HCT116 (cell line): ENCODE data around the gene SAMHD1. TPM values are rescaled to one million over a fixed set of nuclear protein-coding genes. Genes with fewer than 3 reads are reported as not detected.

Source experiments
- ATAC-seq: fragments of 200-7000 bp; cut with Tn5 transposase; 2 replicates; pipeline ENCODE4 v1.9.1; 2020; ENCODE audit warnings: mild to moderate bottlenecking, moderate library complexity
- BruUV-seq: library from RNA; stranded (reverse); fragments of 400-500 nt; replicated peaks from 2 replicates; lab custom pipeline; 2021; lab: Mats Ljungman, UMichigan
- CTCF ChIA-PET: fragments of 300-600 bp; sonication (Branson Sonifier 250); formaldehyde crosslinking; loops from one replicate; lab custom pipeline; 2021; ENCODE audit warnings: antibody characterized with exemption; lab: Charles Lee
- POLR2A ChIA-PET: fragments of 300-600, 350-600 bp; sonication (Branson Sonifier 250); formaldehyde crosslinking; loops from one replicate; lab custom pipeline; 2021; ENCODE audit warnings: antibody characterized with exemption; lab: Charles Lee
- RAD21 ChIA-PET, 2 experiments: fragments of 300-600 bp; sonication (Branson Sonifier 250); formaldehyde crosslinking; loops; one replicate each; lab custom pipeline; 2023; ENCODE audit warnings: low total read pairs in 2 of 2; ENCODE audit not compliant: uncharacterized antibody in 2 of 2, unreplicated experiment in 2 of 2, low non-redundant PET in 1 of 2; lab: Charles Lee
- DNase-seq: peaks from one replicate; pipeline ENCODE4 v3.0.0-alpha.2; 2010; ENCODE audit warnings: low read depth, low spot score
- H2AFZ ChIP-seq: fragments of 200-600 bp; shearing (Covaris generic), sonication (generic); 2 replicates; pipeline ENCODE4 v1.6.1; 2017; ENCODE audit warnings: low read depth, mixed run types, mixed read lengths, antibody characterized with exemption, low read length; ENCODE audit not compliant: poor library complexity, severe bottlenecking
- H3K27ac ChIP-seq: 2 replicates; pipeline ENCODE4 v1.5.1; 2012; ENCODE audit warnings: low read depth, low read length
- H3K27me3 ChIP-seq: fragments of 200-600 bp; sonication (generic); 2 replicates; pipeline ENCODE4 v1.6.1; 2016; ENCODE audit warnings: mixed run types, low read length, mixed read lengths; ENCODE audit not compliant: insufficient read depth
- H3K36me3 ChIP-seq, 2 experiments: fragments of 200-500 bp in 1 of 2; fragments of 200-600 bp in 1 of 2; sonication (Bioruptor generic) in 1 of 2; sonication (generic) in 1 of 2; 2 replicates each; pipeline versions ENCODE4 v1.5.1 to v1.6.1; 2014 to 2016; ENCODE audit warnings: low read length in 2 of 2, inconsistent platforms in 1 of 2, mixed read lengths in 1 of 2, mixed run types in 1 of 2; ENCODE audit not compliant: insufficient read depth in 2 of 2, control insufficient read depth in 1 of 2
- H3K4me1 ChIP-seq, 2 experiments: fragments of 200-600 bp in 1 of 2; sonication (generic) in 1 of 2; 2 replicates each; pipeline versions ENCODE4 v1.5.1 to v1.6.1; 2012 to 2017; ENCODE audit warnings: low read length in 2 of 2, inconsistent platforms in 1 of 2, mild to moderate bottlenecking in 1 of 2, mixed read lengths in 1 of 2, mixed run types in 1 of 2, moderate library complexity in 1 of 2; ENCODE audit not compliant: insufficient read depth in 2 of 2, control insufficient read depth in 1 of 2
- H3K4me2 ChIP-seq: fragments of 200-600 bp; sonication (generic); 2 replicates; pipeline ENCODE4 v1.6.1; 2017; ENCODE audit warnings: mixed run types, low read length, mixed read lengths
- H3K4me3 ChIP-seq, 2 experiments: fragments of 200-600 bp in 1 of 2; sonication (generic) in 1 of 2; replicated peaks in 1 of 2; 2 replicates each; pipeline ENCODE4 v1.5.1; 2011 to 2016; ENCODE audit warnings: low read length in 2 of 2, control low read depth in 1 of 2, low read depth in 1 of 2, mild to moderate bottlenecking in 1 of 2, mixed read lengths in 1 of 2, mixed run types in 1 of 2
- H3K79me2 ChIP-seq: fragments of 200-600 bp; sonication (generic); 2 replicates; pipeline ENCODE4 v1.6.1; 2017; ENCODE audit warnings: mild to moderate bottlenecking, mixed run types, low read length, moderate library complexity, mixed read lengths; ENCODE audit not compliant: insufficient read depth
- H3K9ac ChIP-seq: fragments of 200-600 bp; sonication (generic); 2 replicates; pipeline ENCODE4 v1.6.1; 2016; ENCODE audit warnings: low read length, mixed read lengths
- H3K9me2 ChIP-seq: fragments of 200-600 bp; sonication (generic), shearing (Covaris generic); 2 replicates; pipeline ENCODE4 v1.6.1; 2017; ENCODE audit warnings: mixed run types, mild to moderate bottlenecking, moderate library complexity; ENCODE audit not compliant: insufficient read depth
- H3K9me3 ChIP-seq, 2 experiments: fragments of 200-500 bp in 1 of 2; fragments of 200-600 bp in 1 of 2; sonication (Bioruptor generic) in 1 of 2; sonication (generic) in 1 of 2; 2 replicates each; pipeline ENCODE4 v1.6.1; 2014 to 2017; ENCODE audit warnings: low read length in 2 of 2, mixed read lengths in 2 of 2, inconsistent platforms in 1 of 2, low read depth in 1 of 2, mild to moderate bottlenecking in 1 of 2, mixed run types in 1 of 2, moderate library complexity in 1 of 2; ENCODE audit not compliant: control insufficient read depth in 1 of 2, insufficient read depth in 1 of 2
- H4K20me1 ChIP-seq: fragments of 200-600 bp; sonication (generic), shearing (Covaris generic); 2 replicates; pipeline ENCODE4 v1.6.1; 2017; ENCODE audit warnings: mixed run types, mild to moderate bottlenecking, moderate library complexity; ENCODE audit not compliant: insufficient read depth
- ATF3 ChIP-seq: IDR thresholded peaks from 2 replicates; pipeline ENCODE4 v1.6.1; 2012
- CTCF ChIP-seq, 3 experiments: fragments of 200-600 bp in 1 of 3; sonication (generic) in 1 of 3; IDR thresholded peaks in 2 of 3; conservative IDR thresholded peaks in 1 of 3; 2 replicates each; pipeline ENCODE4 v1.5.1; 2012 to 2017; ENCODE audit warnings: low read depth in 2 of 3, low read length in 2 of 3, antibody characterized with exemption in 1 of 3, borderline replicate concordance in 1 of 3, control low read depth in 1 of 3, mild to moderate bottlenecking in 1 of 3, mixed read lengths in 1 of 3, mixed run types in 1 of 3, moderate library complexity in 1 of 3; ENCODE audit not compliant: insufficient read depth in 1 of 3
- EGR1 ChIP-seq: IDR thresholded peaks from 2 replicates; pipeline ENCODE4 v1.6.1; 2012; ENCODE audit warnings: low read depth
- ELF1 ChIP-seq: IDR thresholded peaks from 2 replicates; pipeline ENCODE4 v1.6.1; 2012; ENCODE audit warnings: low read depth, borderline replicate concordance
- EZH2 ChIP-seq: fragments of 200-600 bp; sonication (generic); IDR thresholded peaks from 2 replicates; pipeline ENCODE4 v1.6.1; 2017; ENCODE audit warnings: antibody characterized with exemption, mixed run types
- EZH2phosphoT487 ChIP-seq: fragments of 200-600 bp; IDR thresholded peaks from 2 replicates; pipeline ENCODE4 v1.6.1; 2018; ENCODE audit warnings: antibody characterized with exemption, borderline replicate concordance
- JUND ChIP-seq: IDR thresholded peaks from 2 replicates; pipeline ENCODE4 v1.6.1; 2012
- MAX ChIP-seq: IDR thresholded peaks from 2 replicates; pipeline ENCODE4 v1.6.1; 2012
- POLR2A ChIP-seq: IDR thresholded peaks from 2 replicates; pipeline ENCODE4 v1.7.0; 2011; ENCODE audit warnings: borderline replicate concordance; ENCODE audit not compliant: insufficient read depth, insufficient read length; ENCODE audit errors: extremely low read depth
- POLR2AphosphoS5 ChIP-seq: IDR thresholded peaks from 2 replicates; pipeline ENCODE4 v1.6.1; 2011; ENCODE audit warnings: mild to moderate bottlenecking, low read depth, low read length, moderate library complexity
- RAD21 ChIP-seq: IDR thresholded peaks from 2 replicates; pipeline ENCODE4 v1.6.1; 2012; ENCODE audit warnings: low read depth, mild to moderate bottlenecking
- REST ChIP-seq: IDR thresholded peaks from 2 replicates; pipeline ENCODE4 v1.6.1; 2012; ENCODE audit warnings: low read depth
- SIN3A ChIP-seq: IDR thresholded peaks from 2 replicates; pipeline ENCODE4 v1.6.1; 2012; ENCODE audit warnings: low read depth
- SRF ChIP-seq: IDR thresholded peaks from 2 replicates; pipeline ENCODE4 v1.6.1; 2012; ENCODE audit warnings: low read depth
- TCF7L2 ChIP-seq: IDR thresholded peaks from 2 replicates; pipeline ENCODE4 v1.7.0; 2011; ENCODE audit warnings: borderline replicate concordance, inconsistent platforms; ENCODE audit not compliant: insufficient read depth, insufficient read length; ENCODE audit errors: extremely low read depth
- YY1 ChIP-seq: IDR thresholded peaks from 2 replicates; pipeline ENCODE4 v1.6.1; 2011; ENCODE audit warnings: low read length, low read depth, moderate library complexity, mild to moderate bottlenecking; ENCODE audit not compliant: insufficient replicate concordance; ENCODE audit errors: extremely low read depth
- ZFX ChIP-seq: fragments of 450-650 bp; IDR thresholded peaks from 2 replicates; pipeline ENCODE4 v1.6.1; 2017
- ZNF274 ChIP-seq: fragments of 200-500 bp; sonication (Bioruptor generic); IDR thresholded peaks from 2 replicates; pipeline ENCODE4 v1.6.1; 2014; ENCODE audit warnings: mild to moderate bottlenecking, low read depth, low read length, inconsistent platforms
- intact Hi-C: fragments of 100-400 bp; cut with micrococcal nuclease; formaldehyde crosslinking; loops from 2 replicates; pipeline ENCODE4 v1.10.0; 2022
- total RNA-seq: library from RNA; stranded (reverse); gene quantifications from one replicate; pipeline ENCODE4 v1.2.1, GENCODE V29; 2021; ENCODE audit not compliant: unreplicated experiment

The SAMHD1 gene
- total RNA-seq, 1 experiment from 2014 or later: 21.4 TPM

GRCh38 chr20:36895036-36895435 lies 56.5 kb downstream of the SAMHD1 start:
- RAD21 ChIA-PET: no interaction called here
- no peaks in the 10 kb centered on the region for H3K9me2 ChIP-seq
- intact Hi-C loops: no loop called here
- CTCF ChIA-PET: no interaction called here
- no peak overlapping the region for H2AFZ ChIP-seq
- no peak overlapping the region for H3K4me3 ChIP-seq
- POLR2A ChIA-PET: no interaction called here
- H3K9ac ChIP-seq: no peak overlapping the region
- TF ChIP-seq TCF7L2 (no peak), CTCF (IDR thresholded peaks at IDR 0.05 in 2 of 3, conservative IDR thresholded peaks at IDR 0.05 in 1 of 3; ENCODE audit: borderline replicate concordance in 1 of 3, insufficient read depth in 1 of 3, low read depth in 2 of 3, low read length in 2 of 3) (no peak), REST (no peak), YY1 (no peak), SIN3A (no peak), POLR2A (no peak), EGR1 (no peak), SRF (no peak), ATF3 (no peak), ELF1 (no peak), RAD21 (no peak), ZNF274 (no peak), JUND (no peak), EZH2phosphoT487 (no peak), ZFX (no peak), EZH2 (no peak), POLR2AphosphoS5 (no peak), MAX (no peak)
- ATAC-seq (no peak), DNase-seq (no peak)
- no peaks in the 10 kb centered on the region for H3K9me3 ChIP-seq
- H3K79me2 ChIP-seq: no peaks in the 10 kb centered on the region
- H3K27me3 ChIP-seq: no peaks in the 10 kb centered on the region
- no peak overlapping the region for H3K4me2 ChIP-seq
- peaks cover 0 to under 1% of the 10 kb centered on the region in 2 experiments; a peak in 1 of 4 replicates for H3K4me1 ChIP-seq
- H3K36me3 ChIP-seq: no peaks in the 10 kb centered on the region
- no TSS peak for BruUV-seq
- no peak overlapping the region for H3K27ac ChIP-seq
- no peaks in the 10 kb centered on the region for H4K20me1 ChIP-seq
